Measurements from ENCODE around the gene C1orf87.

The C1orf87 gene

GRCh38 chr1:60066001-60066400, 7.6 kb downstream of the C1orf87 start:
- TF ChIP-seq CTCF (IDR thresholded peaks at IDR 0.05; ENCODE audit: insufficient read depth, low read depth, low read length, missing control alignments), result no peak
- no peak for DNase-seq (ENCODE audit: low read depth)

GRCh38 chr1:60065199-60065598, 8.4 kb downstream of the C1orf87 start:
- no peak for DNase-seq (ENCODE audit: low read depth)
- TF ChIP-seq CTCF (IDR thresholded peaks at IDR 0.05; ENCODE audit: insufficient read depth, low read depth, low read length, missing control alignments), result no peak
- no peak overlapping the region for H3K4me3 ChIP-seq (ENCODE audit: low read depth, low read length)

More at GRCh38 chr1:60066001-60066400, 7.6 kb downstream of the C1orf87 start:
- H3K4me3 ChIP-seq (ENCODE audit: low read depth, low read length), result no peak overlapping the region

- no peak for DNase-seq (ENCODE audit: low read depth)
- no peak overlapping the region for H3K4me3 ChIP-seq (ENCODE audit: low read depth, low read length)
- TF ChIP-seq CTCF (IDR thresholded peaks at IDR 0.05; ENCODE audit: insufficient read depth, low read depth, low read length, missing control alignments), result no peak
These were observed 10.0 kb downstream of the C1orf87 start for GRCh38 chr1:60063561-60063960.

- DNase-seq (ENCODE audit: low read depth), result no peak
- no peak overlapping the region for H3K4me3 ChIP-seq (ENCODE audit: low read depth, low read length)
- no peak for TF ChIP-seq CTCF (IDR thresholded peaks at IDR 0.05; ENCODE audit: insufficient read depth, low read depth, low read length, missing control alignments)
These were observed 14.1 kb downstream of the C1orf87 start for GRCh38 chr1:60059468-60059867.

- H3K4me3 ChIP-seq (ENCODE audit: low read depth, low read length), result no peak overlapping the region
- no peak for DNase-seq (ENCODE audit: low read depth)
- TF ChIP-seq CTCF (IDR thresholded peaks at IDR 0.05; ENCODE audit: insufficient read depth, low read depth, low read length, missing control alignments), result no peak
These were observed 18.2 kb downstream of the C1orf87 start for GRCh38 chr1:60055336-60055735.

GRCh38 chr1:60054374-60054773, 19.2 kb downstream of the C1orf87 start:
- TF ChIP-seq CTCF (IDR thresholded peaks at IDR 0.05; ENCODE audit: insufficient read depth, low read depth, low read length, missing control alignments), result no peak
- H3K4me3 ChIP-seq (ENCODE audit: low read depth, low read length), result no peak overlapping the region
- no peak for DNase-seq (ENCODE audit: low read depth)

- TF ChIP-seq CTCF (IDR thresholded peaks at IDR 0.05; ENCODE audit: insufficient read depth, low read depth, low read length, missing control alignments), result no peak
- no peak overlapping the region for H3K4me3 ChIP-seq (ENCODE audit: low read depth, low read length)
- no peak for DNase-seq (ENCODE audit: low read depth)
These were observed 21.0 kb downstream of the C1orf87 start for GRCh38 chr1:60052601-60053000.
